AG04450 (cell line): ENCODE results near the gene ANKLE2. TPM values are rescaled to one million over a fixed set of nuclear protein-coding genes. Genes with fewer than 3 reads are reported as not detected.
"Not testable (repeated sequence)": the region's sequence is repeated elsewhere in the genome, so short reads cannot be mapped to it uniquely, and the experiment has no call there.

ENCODE experiments used
- CTCF ChIA-PET: fragments of 300-600, 350-600 bp; formaldehyde crosslinking; extraction: SDS; loops from one replicate; lab custom pipeline; 2022; ENCODE audit warnings: antibody characterized with exemption, inconsistent platforms; lab: Charles Lee
- POLR2A ChIA-PET: fragments of 350-600 bp; formaldehyde crosslinking; extraction: SDS; loops from one replicate; lab custom pipeline; 2021; ENCODE audit warnings: antibody characterized with exemption, inconsistent platforms; lab: Yijun Ruan, JAX
- DNase-seq: peaks from one replicate; pipeline ENCODE4 v3.0.0-alpha.2; 2011; ENCODE audit warnings: low read depth, low spot score
- H3K27ac ChIP-seq: one replicate; pipeline ENCODE4 v1.5.1; 2012; ENCODE audit warnings: low read depth, low read length, control low read depth
- H3K27me3 ChIP-seq: one replicate; pipeline ENCODE4 v1.6.0; 2012; ENCODE audit warnings: low read length; ENCODE audit not compliant: control insufficient read depth, insufficient read depth
- H3K4me3 ChIP-seq: 2 replicates; pipeline ENCODE4 v1.5.1; 2011; ENCODE audit warnings: mild to moderate bottlenecking, low read depth, low read length, control low read depth
- H3K9me3 ChIP-seq: 2 replicates; pipeline ENCODE4 v1.5.1; 2012; ENCODE audit warnings: low read length; ENCODE audit not compliant: control insufficient read depth, insufficient read depth
- polyA plus RNA-seq: library from polyadenylated mRNA; depleted of rRNA; stranded (reverse); fragments of >200 nt; gene quantifications from 2 replicates; pipeline ENCODE4 v1.2.3, GENCODE V29; 2011
- TF ChIP-seq, protein P1 (sequence below): IDR thresholded peaks from 2 replicates; pipeline ENCODE4 v1.5.1; 2011; ENCODE audit warnings: low read depth, low read length, control low read depth, inconsistent platforms

Gene ANKLE2
- polyA plus RNA-seq, 1 experiment: 55.7 TPM

- ChIA-PET POLR2A (no interaction called here), CTCF (interaction anchor here (0.5 kb wide), 1 partner anchor 79 kb away, joined by 4 read pairs; no protein-coding TSS in a partner anchor)
- TF ChIP-seq, protein P1, sequence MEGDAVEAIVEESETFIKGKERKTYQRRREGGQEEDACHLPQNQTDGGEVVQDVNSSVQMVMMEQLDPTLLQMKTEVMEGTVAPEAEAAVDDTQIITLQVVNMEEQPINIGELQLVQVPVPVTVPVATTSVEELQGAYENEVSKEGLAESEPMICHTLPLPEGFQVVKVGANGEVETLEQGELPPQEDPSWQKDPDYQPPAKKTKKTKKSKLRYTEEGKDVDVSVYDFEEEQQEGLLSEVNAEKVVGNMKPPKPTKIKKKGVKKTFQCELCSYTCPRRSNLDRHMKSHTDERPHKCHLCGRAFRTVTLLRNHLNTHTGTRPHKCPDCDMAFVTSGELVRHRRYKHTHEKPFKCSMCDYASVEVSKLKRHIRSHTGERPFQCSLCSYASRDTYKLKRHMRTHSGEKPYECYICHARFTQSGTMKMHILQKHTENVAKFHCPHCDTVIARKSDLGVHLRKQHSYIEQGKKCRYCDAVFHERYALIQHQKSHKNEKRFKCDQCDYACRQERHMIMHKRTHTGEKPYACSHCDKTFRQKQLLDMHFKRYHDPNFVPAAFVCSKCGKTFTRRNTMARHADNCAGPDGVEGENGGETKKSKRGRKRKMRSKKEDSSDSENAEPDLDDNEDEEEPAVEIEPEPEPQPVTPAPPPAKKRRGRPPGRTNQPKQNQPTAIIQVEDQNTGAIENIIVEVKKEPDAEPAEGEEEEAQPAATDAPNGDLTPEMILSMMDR: no peak
- no peaks in the 10 kb centered on the region for H3K27me3 ChIP-seq
- H3K27ac ChIP-seq: no peak overlapping the region
- no peak overlapping the region for H3K4me3 ChIP-seq
- no peaks in the 10 kb centered on the region; the same call in 1 of the 2 replicates for H3K9me3 ChIP-seq
- DNase-seq: no peak
Measured at GRCh38 chr12:132779781-132780353, 18.2 kb upstream of the ANKLE2 start.

GRCh38 chr12:132777614-132778013 lies 16.0 kb upstream of the ANKLE2 start:
- POLR2A ChIA-PET: no interaction called here
- no peaks in the 10 kb centered on the region for H3K27me3 ChIP-seq
- CTCF ChIA-PET: no interaction called here
- H3K27ac ChIP-seq: no peak overlapping the region
- TF ChIP-seq, protein P1: no peak
- no peak overlapping the region for H3K4me3 ChIP-seq
- no peak for DNase-seq
- H3K9me3 ChIP-seq: no peaks in the 10 kb centered on the region; the same call in 1 of the 2 replicates

- ChIA-PET POLR2A (no interaction called here), CTCF (no interaction called here)
- TF ChIP-seq, protein P1: no peak
- H3K27me3 ChIP-seq: no peaks in the 10 kb centered on the region
- DNase-seq: no peak
- no peak overlapping the region for H3K4me3 ChIP-seq
- H3K27ac ChIP-seq: peak overlapping the region; percentile 31
- H3K9me3 ChIP-seq: no peaks in the 10 kb centered on the region; the same call in 1 of the 2 replicates
Measured at GRCh38 chr12:132776816-132777568, 15.4 kb upstream of the ANKLE2 start.

- CTCF ChIA-PET, POLR2A ChIA-PET, H3K27me3 ChIP-seq, H3K9me3 ChIP-seq, DNase-seq, H3K4me3 ChIP-seq: not testable (repeated sequence)
- H3K27ac ChIP-seq: peak overlapping the region; percentile 31
Measured at GRCh38 chr12:132776230-132776625, 14.6 kb upstream of the ANKLE2 start.

- Histone ChIP-seq H3K27ac (no peak overlapping the region), H3K9me3 (no peaks in the 10 kb centered on the region; the same call in 1 of the 2 replicates), H3K27me3 (no peaks in the 10 kb centered on the region), H3K4me3 (no peak overlapping the region)
- no peak for DNase-seq
- ChIA-PET CTCF (no interaction called here), POLR2A (no interaction called here)
- TF ChIP-seq, protein P1: no peak
Measured at GRCh38 chr12:132775502-132776229, 14.0 kb upstream of the ANKLE2 start.
